HUES64 (cell line): ENCODE results near the gene AIG1.
"Not testable (repeated sequence)": the region's sequence is repeated elsewhere in the genome, so short reads cannot be mapped to it uniquely, and the experiment has no call there.

Experiments used
- H3K27ac ChIP-seq: 2 replicates; pipeline ENCODE4 v1.7.0; 2013; ENCODE audit warnings: low read depth, low read length, inconsistent platforms
- H3K27me3 ChIP-seq: 2 replicates; pipeline ENCODE4 v1.6.1; 2013; ENCODE audit warnings: mild to moderate bottlenecking, low read length; ENCODE audit not compliant: insufficient read depth
- H3K36me3 ChIP-seq: 2 replicates; pipeline ENCODE4 v1.6.1; 2013; ENCODE audit warnings: mild to moderate bottlenecking, low read length; ENCODE audit not compliant: insufficient read depth
- H3K4me1 ChIP-seq: 2 replicates; pipeline ENCODE4 v1.6.1; 2013; ENCODE audit warnings: mild to moderate bottlenecking, low read length, moderate library complexity; ENCODE audit not compliant: insufficient read depth
- H3K4me3 ChIP-seq: 2 replicates; pipeline ENCODE4 v1.5.1; 2013; ENCODE audit warnings: mild to moderate bottlenecking, low read length, moderate library complexity
- H3K9ac ChIP-seq: 2 replicates; pipeline ENCODE4 v1.6.1; 2013; ENCODE audit warnings: mild to moderate bottlenecking, low read depth, low read length
- H3K9me3 ChIP-seq: 2 replicates; pipeline ENCODE4 v1.6.1; 2013; ENCODE audit warnings: low read depth, low read length; ENCODE audit not compliant: insufficient read depth
- WGBS: fragments of 150-250, 120-280 bp; methylation state at CpG from one replicate; pipeline ENCODE4 v1.1.7; 2013; ENCODE audit warnings: missing lambda C conversion rate; 5-methylcytosine and 5-hydroxymethylcytosine counted together

AIG1 gene

GRCh38 chr6:143333081-143333480, 272.4 kb downstream of the AIG1 start:
- Histone ChIP-seq H3K9ac (no peak overlapping the region), H3K9me3 (no peaks in the 10 kb centered on the region), H3K4me3 (no peak overlapping the region), H3K36me3 (no peaks in the 10 kb centered on the region), H3K4me1 (no peaks in the 10 kb centered on the region), H3K27me3 (no peaks in the 10 kb centered on the region), H3K27ac (no peak overlapping the region)
- WGBS = 88% methylated on average over 2 of the region's 2 CpGs

- H3K4me1 ChIP-seq = no peaks in the 10 kb centered on the region
- no peaks in the 10 kb centered on the region for H3K27me3 ChIP-seq
- WGBS = 95% methylated on average over 7 of the region's 7 CpGs
- H3K9ac ChIP-seq = no peak overlapping the region
- no peaks in the 10 kb centered on the region for H3K36me3 ChIP-seq
- no peaks in the 10 kb centered on the region for H3K9me3 ChIP-seq
- H3K27ac ChIP-seq = no peak overlapping the region
- H3K4me3 ChIP-seq = no peak overlapping the region
Measured at GRCh38 chr6:143333749-143334520, 273.2 kb downstream of the AIG1 start.

GRCh38 chr6:143335865-143336264, 275.2 kb downstream of the AIG1 start:
- no peaks in the 10 kb centered on the region for H3K36me3 ChIP-seq
- no peak overlapping the region for H3K9ac ChIP-seq
- WGBS = 83% methylated on average over 2 of the region's 2 CpGs
- H3K27ac ChIP-seq = no peak overlapping the region
- no peaks in the 10 kb centered on the region for H3K27me3 ChIP-seq
- H3K4me1 ChIP-seq = no peaks in the 10 kb centered on the region
- H3K9me3 ChIP-seq = no peaks in the 10 kb centered on the region
- H3K4me3 ChIP-seq = no peak overlapping the region

GRCh38 chr6:143336446-143337152, 275.9 kb downstream of the AIG1 start:
- no peaks in the 10 kb centered on the region for H3K4me1 ChIP-seq
- H3K27ac ChIP-seq = no peak overlapping the region
- no peaks in the 10 kb centered on the region for H3K9me3 ChIP-seq
- no peak overlapping the region for H3K4me3 ChIP-seq
- H3K9ac ChIP-seq = no peak overlapping the region
- no peaks in the 10 kb centered on the region for H3K36me3 ChIP-seq
- WGBS = 87% methylated on average over 4 of the region's 4 CpGs
- no peaks in the 10 kb centered on the region for H3K27me3 ChIP-seq

GRCh38 chr6:143337201-143337949, 276.7 kb downstream of the AIG1 start:
- Histone ChIP-seq H3K27me3 (no peaks in the 10 kb centered on the region), H3K36me3 (no peaks in the 10 kb centered on the region), H3K9me3 (no peaks in the 10 kb centered on the region), H3K9ac (no peak overlapping the region), H3K4me3 (no peak overlapping the region), H3K27ac (no peak overlapping the region), H3K4me1 (no peaks in the 10 kb centered on the region)
- WGBS = 86% methylated on average over 17 of the region's 17 CpGs

- no peaks in the 10 kb centered on the region for H3K4me1 ChIP-seq
- no peak overlapping the region for H3K9ac ChIP-seq
- H3K27me3 ChIP-seq = no peaks in the 10 kb centered on the region
- H3K36me3 ChIP-seq = no peaks in the 10 kb centered on the region
- no peak overlapping the region for H3K4me3 ChIP-seq
- no peak overlapping the region for H3K27ac ChIP-seq
- H3K9me3 ChIP-seq = no peaks in the 10 kb centered on the region
Measured at GRCh38 chr6:143339223-143339622, 278.5 kb downstream of the AIG1 start.

- H3K27me3 ChIP-seq, H3K36me3 ChIP-seq, H3K9ac ChIP-seq, H3K4me1 ChIP-seq, H3K27ac ChIP-seq, H3K9me3 ChIP-seq, H3K4me3 ChIP-seq: not testable (repeated sequence)
- WGBS = 96% methylated on average over 5 of the region's 7 CpGs
Measured at GRCh38 chr6:143345477-143345876, 284.8 kb downstream of the AIG1 start.

- Histone ChIP-seq H3K36me3 (no peaks in the 10 kb centered on the region), H3K9me3 (no peaks in the 10 kb centered on the region), H3K9ac (no peak overlapping the region), H3K27me3 (no peaks in the 10 kb centered on the region), H3K4me1 (no peaks in the 10 kb centered on the region), H3K4me3 (no peak overlapping the region), H3K27ac (no peak overlapping the region)
Measured at GRCh38 chr6:143346004-143346403, 285.3 kb downstream of the AIG1 start.

GRCh38 chr6:143348531-143348930, 287.8 kb downstream of the AIG1 start:
- no CpG with 5 or more reads among the region's 1 CpG for WGBS
- no peaks in the 10 kb centered on the region for H3K27me3 ChIP-seq
- H3K36me3 ChIP-seq = no peaks in the 10 kb centered on the region
- H3K4me3 ChIP-seq = no peak overlapping the region
- H3K9me3 ChIP-seq = no peaks in the 10 kb centered on the region
- no peaks in the 10 kb centered on the region for H3K4me1 ChIP-seq
- no peak overlapping the region for H3K27ac ChIP-seq
- no peak overlapping the region for H3K9ac ChIP-seq

GRCh38 chr6:143349530-143349929, 288.8 kb downstream of the AIG1 start:
- Histone ChIP-seq H3K27me3 (no peaks in the 10 kb centered on the region), H3K4me3 (no peak overlapping the region), H3K27ac (no peak overlapping the region), H3K9me3 (peaks cover 7% of the 10 kb centered on the region; the same call in 1 of the 2 replicates), H3K36me3 (no peaks in the 10 kb centered on the region), H3K4me1 (no peaks in the 10 kb centered on the region), H3K9ac (no peak overlapping the region)
- WGBS = no CpG with 5 or more reads among the region's 1 CpG
